K562 (cell line): ENCODE data around the gene CMTM8. TPM values are rescaled to one million over a fixed set of nuclear protein-coding genes. Genes with fewer than 3 reads are reported as not detected.

Experiments
- ATAC-seq: fragments of 200-7000 bp; cut with Tn5 transposase; 3 replicates; pipeline ENCODE4 v1.9.1; 2020; ENCODE audit warnings: moderate library complexity
- BruUV-seq: library from RNA; stranded (reverse); fragments of 400-500 nt; replicated peaks from 2 replicates; lab custom pipeline; 2021; lab: Mats Ljungman, UMichigan
- CTCF ChIA-PET: fragments of 300-600 bp; formaldehyde crosslinking; extraction: SDS; loops from one replicate; lab custom pipeline; 2021; ENCODE audit warnings: low intra/inter-chr PET ratio; lab: Yijun Ruan, JAX
- POLR2A ChIA-PET: fragments of 300-600, 350-650 bp; sonication (Branson Sonifier 250); formaldehyde crosslinking; extraction: SDS; loops from one replicate; lab custom pipeline; 2021; ENCODE audit warnings: antibody characterized with exemption, inconsistent platforms; lab: Yijun Ruan, JAX
- DNase-seq, 4 experiments: peaks; one replicate each; pipeline versions ENCODE4 v3.0.0 to v3.0.0-alpha.2; 2011 to 2018; ENCODE audit warnings: low spot score in 3 of 4, mixed read lengths in 3 of 4; ENCODE audit errors: extremely low read depth in 1 of 4
- FAIRE-seq: peaks from 2 replicates; lab custom pipeline; 2011; peaks lifted over from hg19 to GRCh38; lab: Jason Lieb, UNC
- H2AFZ ChIP-seq: 2 replicates; pipeline ENCODE4 v1.6.0; 2011; ENCODE audit warnings: low read depth, low read length, control low read depth, inconsistent platforms
- H3K27ac ChIP-seq: fragments of 200-600 bp; 3 replicates; pipeline ENCODE4 v1.8.0; 2011; ENCODE audit warnings: low read depth, mild to moderate bottlenecking, control low read depth, inconsistent platforms, low read length, moderate library complexity, mixed read lengths; ENCODE audit errors: extremely low read depth
- H3K27me3 ChIP-seq, 2 experiments: fragments of 300-600 bp in 1 of 2; 2 replicates in 1 of 2; 3 replicates in 1 of 2; pipeline versions ENCODE4 v1.6.0 to v1.8.0; 2011; ENCODE audit warnings: inconsistent platforms in 2 of 2, low read length in 2 of 2, mild to moderate bottlenecking in 1 of 2, mixed read lengths in 1 of 2, moderate library complexity in 1 of 2; ENCODE audit not compliant: control insufficient read depth in 2 of 2, insufficient read depth in 2 of 2
- H3K36me3 ChIP-seq: fragments of 300-600 bp; 3 replicates; pipeline ENCODE4 v1.8.0; 2011; ENCODE audit warnings: mild to moderate bottlenecking, low read length, inconsistent platforms; ENCODE audit not compliant: control insufficient read depth, insufficient read depth
- H3K4me1 ChIP-seq, 2 experiments: fragments of 200-600 bp in 1 of 2; replicated peaks in 1 of 2; 2 replicates in 1 of 2; 3 replicates in 1 of 2; pipeline versions ENCODE4 v1.5.1 to v1.8.0; 2011; ENCODE audit warnings: inconsistent platforms in 2 of 2, low read length in 2 of 2, mild to moderate bottlenecking in 1 of 2, mixed read lengths in 1 of 2, moderate library complexity in 1 of 2; ENCODE audit not compliant: control insufficient read depth in 2 of 2, insufficient read depth in 2 of 2
- H3K4me2 ChIP-seq: 2 replicates; pipeline ENCODE4 v1.6.1; 2011; ENCODE audit warnings: low read length, control low read depth, inconsistent platforms, mixed read lengths; ENCODE audit not compliant: insufficient read depth
- H3K4me3 ChIP-seq: fragments of 200-600 bp; sonication (generic), shearing (Covaris generic); 2 replicates; pipeline ENCODE4 v1.5.1; 2016; ENCODE audit warnings: control low read depth, inconsistent platforms
- H3K79me2 ChIP-seq: fragments of 200-600 bp; 3 replicates; pipeline ENCODE4 v1.8.0; 2011; ENCODE audit warnings: low read length, inconsistent platforms; ENCODE audit not compliant: control insufficient read depth, insufficient read depth
- H3K9ac ChIP-seq, 2 experiments: 2 replicates each; pipeline versions ENCODE4 v1.6.0 to v1.6.1; 2011; ENCODE audit warnings: low read depth in 2 of 2, low read length in 2 of 2, control low read depth in 1 of 2, inconsistent platforms in 1 of 2, mild to moderate bottlenecking in 1 of 2, mixed read lengths in 1 of 2; ENCODE audit not compliant: insufficient read depth in 1 of 2
- H3K9me1 ChIP-seq: one replicate; pipeline ENCODE4 v1.6.0; 2011; ENCODE audit warnings: inconsistent platforms, mild to moderate bottlenecking, low read length, moderate library complexity; ENCODE audit not compliant: control insufficient read depth, insufficient read depth
- H3K9me3 ChIP-seq: replicated peaks from 2 replicates; pipeline ENCODE4 v1.5.1; 2011; ENCODE audit warnings: low read depth, low read length, inconsistent platforms; ENCODE audit not compliant: control insufficient read depth, insufficient read depth
- H4K20me1 ChIP-seq: replicated peaks from 2 replicates; pipeline ENCODE4 v1.6.1; 2011; ENCODE audit warnings: low read length, inconsistent platforms, mixed read lengths; ENCODE audit not compliant: control insufficient read depth, insufficient read depth
- CEBPZ ChIP-seq: fragments of 150-350 bp; IDR thresholded peaks from 2 replicates; pipeline ENCODE4 v1.6.1; 2014; ENCODE audit warnings: low read depth, mild to moderate bottlenecking, low read length, borderline replicate concordance
- COPS2 ChIP-seq: fragments of 450-650 bp; conservative IDR thresholded peaks from 2 replicates; pipeline ENCODE4 v1.6.1; 2016; ENCODE audit warnings: mild to moderate bottlenecking, moderate library complexity
- ELK1 ChIP-seq: sonication (generic); formaldehyde crosslinking; IDR thresholded peaks from 2 replicates; pipeline ENCODE4 v1.8.1; 2022; ENCODE audit warnings: missing genetic modification reagents
- EP400 ChIP-seq: fragments of 450-650 bp; IDR thresholded peaks from 2 replicates; pipeline ENCODE4 v1.6.1; 2017; ENCODE audit warnings: antibody characterized with exemption, mild to moderate bottlenecking, moderate library complexity
- LCOR ChIP-seq: sonication (generic); formaldehyde crosslinking; IDR thresholded peaks from 2 replicates; pipeline ENCODE4 v1.8.0; 2022; ENCODE audit warnings: mild to moderate bottlenecking, missing genetic modification reagents
- PTRF ChIP-seq: fragments of 450-650 bp; IDR thresholded peaks from 2 replicates; pipeline ENCODE4 v1.6.1; 2016; ENCODE audit warnings: mild to moderate bottlenecking, missing genetic modification characterization, missing compliant biosample characterization
- REST ChIP-seq, 2 experiments: fragments of 450-650 bp; formaldehyde crosslinking in 1 of 2; IDR thresholded peaks; 2 replicates each; pipeline versions ENCODE4 v1.4.0 to v1.6.1; 2014 to 2020; ENCODE audit warnings: mild to moderate bottlenecking in 2 of 2, borderline replicate concordance in 1 of 2, low read depth in 1 of 2
- SAP30 ChIP-seq: fragments of 200-600 bp; sonication (generic); IDR thresholded peaks from 2 replicates; pipeline ENCODE4 v1.6.1; 2012; ENCODE audit warnings: borderline replicate concordance, low read depth, mild to moderate bottlenecking, moderate library complexity, low read length, control low read depth, inconsistent platforms; ENCODE audit not compliant: insufficient read depth, poor library complexity, severe bottlenecking
- SRSF9 ChIP-seq: fragments of 200-400 bp; formaldehyde crosslinking; IDR thresholded peaks from 2 replicates; pipeline ENCODE4 v1.6.1; 2017; ENCODE audit warnings: low read depth, low read length, borderline replicate concordance
- WGBS: fragments of 100-300 bp; shearing (Covaris generic); methylation state at CpG from one replicate; pipeline ENCODE4 v1.1.6; 2016; ENCODE audit warnings: low coverage, mixed read lengths; ENCODE audit not compliant: insufficient coverage; ENCODE audit errors: missing lambda C conversion rate; 5-methylcytosine and 5-hydroxymethylcytosine counted together
- in situ Hi-C: fragments of 300-500 bp; cut with MboI; formaldehyde crosslinking; loops from 4 replicates; pipeline ENCODE4 v1.15.0; 2018; ENCODE audit warnings: inconsistent platforms, mixed read lengths
- intact Hi-C: fragments of 100-400 bp; cut with micrococcal nuclease; formaldehyde crosslinking; loops from 2 replicates; pipeline ENCODE4 v1.14.2; 2022
- polyA plus RNA-seq, 8 experiments: library from polyadenylated mRNA; depleted of rRNA in 4 of 8; stranded (reverse) in 5 of 8; unstranded in 3 of 8; fragments of >200 nt; fragmentation: Nextera tagmentation in 2 of 8; fragmentation: Illumina TruSeq in 1 of 8; extraction: Ambion mirVana in 2 of 8; extraction: Trizol in 1 of 8; gene quantifications; 2 replicates each; pipeline versions ENCODE4 v1.2.1 to v1.2.3, GENCODE V29; 2011 to 2014; ENCODE audit warnings: inconsistent platforms in 1 of 8, missing spikeins in 1 of 8
- total RNA-seq, 7 experiments: library from RNA; depleted of rRNA in 6 of 7; stranded (reverse); fragments of >200 nt in 6 of 7; fragmentation: Illumina TruSeq in 2 of 7; extraction: Trizol in 2 of 7; gene quantifications; 2 replicates each; pipeline versions ENCODE4 v1.2.1 to v1.2.3, GENCODE V29; 2011 to 2021; ENCODE audit warnings: low replicate concordance in 1 of 7

CMTM8 gene
- total and polyA plus RNA-seq, 9 of the 15 experiments (the other 6 are each of a cell fraction or from before 2014, with no cell fraction given) = not detected

GRCh38 chr3:32256206-32256605 is 17.7 kb downstream of the CMTM8 start:
- no peak overlapping the region for H3K9ac ChIP-seq
- TF ChIP-seq SAP30 (no peak), EP400 (no peak), SRSF9 (no peak), COPS2 (no peak), PTRF (no peak), CEBPZ (no peak), REST (IDR thresholded peaks at IDR 0.05; ENCODE audit: borderline replicate concordance) (no peak), REST (CRISPR knock-in tag; IDR thresholded peaks at IDR 0.05; ENCODE audit: low read depth) (no peak), ELK1 (no peak), LCOR (CRISPR knock-in tag) (no peak)

More at GRCh38 chr3:32256206-32256605, 17.7 kb downstream of the CMTM8 start:
- in situ Hi-C loops = no loop called here
- Histone ChIP-seq H3K9me1 (no peaks in the 10 kb centered on the region), H3K27ac (no peak overlapping the region), H2AFZ (no peak overlapping the region), H3K4me1 (no peaks in the 10 kb centered on the region; a peak in 1 of 5 replicates), H4K20me1 (no peaks in the 10 kb centered on the region), H3K27me3 (peaks cover 0 to 4% of the 10 kb centered on the region in 2 experiments; a peak in 2 of 5 replicates), H3K36me3 (no peaks in the 10 kb centered on the region), H3K4me2 (no peak overlapping the region), H3K79me2 (no peaks in the 10 kb centered on the region), H3K4me3 (no peak overlapping the region), H3K9me3 (no peaks in the 10 kb centered on the region)
- BruUV-seq = no TSS peak
- CTCF ChIA-PET = no interaction called here
- FAIRE-seq (no peak), ATAC-seq (no peak), DNase-seq (no peak)
- POLR2A ChIA-PET = no interaction called here
- WGBS = 2% methylated on average over 3 of the region's 3 CpGs
- intact Hi-C loops = no loop called here
